WTC11 (cell line): Measurements from ENCODE around the gene FAM171A1. TPM values are rescaled to one million over a fixed set of nuclear protein-coding genes. Genes with fewer than 3 reads are reported as not detected.

Experiments used
- ATAC-seq: fragments of 200-7000 bp; cut with Tn5 transposase; 2 replicates; pipeline ENCODE4 v1.10.0; 2021; ENCODE audit warnings: mild to moderate bottlenecking, moderate library complexity
- CTCF ChIA-PET: fragments of 300-600 bp; sonication (Branson Sonifier 250); formaldehyde crosslinking; loops from one replicate; lab custom pipeline; 2021; ENCODE audit warnings: antibody characterized with exemption; lab: Charles Lee
- POLR2A ChIA-PET: fragments of 350-600 bp; sonication (Branson Sonifier 250); formaldehyde crosslinking; loops from one replicate; lab custom pipeline; 2021; ENCODE audit warnings: antibody characterized with exemption; lab: Charles Lee
- DNase-seq: peaks from one replicate; pipeline ENCODE4 v3.0.0; 2021; ENCODE audit warnings: low spot score
- H3K27ac Mint-ChIP-seq: 2 replicates; pipeline ENCODE4 v1.8.0; 2021; ENCODE audit warnings: mixed read lengths
- H3K27me3 Mint-ChIP-seq: 2 replicates; pipeline ENCODE4 v1.8.0; 2021; ENCODE audit warnings: low read depth, mild to moderate bottlenecking, moderate library complexity, mixed read lengths
- H3K36me3 Mint-ChIP-seq: 2 replicates; pipeline ENCODE4 v1.8.0; 2021; ENCODE audit warnings: mixed read lengths
- H3K4me1 Mint-ChIP-seq: 2 replicates; pipeline ENCODE4 v1.8.0; 2022; ENCODE audit warnings: mixed read lengths
- H3K4me3 Mint-ChIP-seq: 2 replicates; pipeline ENCODE4 v1.8.0; 2021; ENCODE audit warnings: mild to moderate bottlenecking, moderate library complexity, mixed read lengths
- H3K9me3 Mint-ChIP-seq: 2 replicates; pipeline ENCODE4 v1.8.0; 2021; ENCODE audit warnings: mixed read lengths
- GRHL2 ChIP-seq: fragments of 250-450 bp; sonication (Bioruptor Pico); IDR thresholded peaks from 2 replicates; pipeline ENCODE4 v1.8.0; 2022; ENCODE audit warnings: mild to moderate bottlenecking, moderate library complexity; ENCODE audit not compliant: insufficient replicate concordance, severe bottlenecking
- IRF2 ChIP-seq: sonication (generic); formaldehyde crosslinking; IDR thresholded peaks from 2 replicates; pipeline ENCODE4 v1.8.0; 2022; ENCODE audit warnings: low read depth, missing genetic modification reagents, borderline replicate concordance
- KAT7 ChIP-seq: sonication (generic); formaldehyde crosslinking; IDR thresholded peaks from 2 replicates; pipeline ENCODE4 v1.8.1; 2023; ENCODE audit warnings: missing genetic modification reagents, mild to moderate bottlenecking, borderline replicate concordance
- TEAD1 ChIP-seq: sonication (generic); formaldehyde crosslinking; IDR thresholded peaks from 2 replicates; pipeline ENCODE4 v1.8.0; 2022; ENCODE audit warnings: mild to moderate bottlenecking, missing genetic modification reagents
- TEAD4 ChIP-seq: sonication (generic); formaldehyde crosslinking; IDR thresholded peaks from 2 replicates; pipeline ENCODE4 v1.8.0; 2022; ENCODE audit warnings: mild to moderate bottlenecking, missing genetic modification reagents
- total RNA-seq: library from RNA; stranded (reverse); gene quantifications from 3 replicates; pipeline ENCODE4 v1.2.3, GENCODE V29; 2021
- TF ChIP-seq, protein P1 (sequence below): fragments of 250-450 bp; sonication (Bioruptor Pico); IDR thresholded peaks from 2 replicates; pipeline ENCODE4 v1.9.0; 2021; ENCODE audit warnings: mild to moderate bottlenecking, borderline replicate concordance
- TF ChIP-seq, protein P2 (sequence below): sonication (generic); formaldehyde crosslinking; IDR thresholded peaks from 2 replicates; pipeline ENCODE4 v1.8.0; 2023; ENCODE audit warnings: mild to moderate bottlenecking, missing genetic modification reagents
- TF ChIP-seq, protein P3 (sequence below): sonication (generic); formaldehyde crosslinking; IDR thresholded peaks from 2 replicates; pipeline ENCODE4 v1.8.0; 2022; ENCODE audit warnings: missing genetic modification reagents

The FAM171A1 gene
- total RNA-seq, 1 experiment from 2014 or later = 33.9 TPM

DNA sequence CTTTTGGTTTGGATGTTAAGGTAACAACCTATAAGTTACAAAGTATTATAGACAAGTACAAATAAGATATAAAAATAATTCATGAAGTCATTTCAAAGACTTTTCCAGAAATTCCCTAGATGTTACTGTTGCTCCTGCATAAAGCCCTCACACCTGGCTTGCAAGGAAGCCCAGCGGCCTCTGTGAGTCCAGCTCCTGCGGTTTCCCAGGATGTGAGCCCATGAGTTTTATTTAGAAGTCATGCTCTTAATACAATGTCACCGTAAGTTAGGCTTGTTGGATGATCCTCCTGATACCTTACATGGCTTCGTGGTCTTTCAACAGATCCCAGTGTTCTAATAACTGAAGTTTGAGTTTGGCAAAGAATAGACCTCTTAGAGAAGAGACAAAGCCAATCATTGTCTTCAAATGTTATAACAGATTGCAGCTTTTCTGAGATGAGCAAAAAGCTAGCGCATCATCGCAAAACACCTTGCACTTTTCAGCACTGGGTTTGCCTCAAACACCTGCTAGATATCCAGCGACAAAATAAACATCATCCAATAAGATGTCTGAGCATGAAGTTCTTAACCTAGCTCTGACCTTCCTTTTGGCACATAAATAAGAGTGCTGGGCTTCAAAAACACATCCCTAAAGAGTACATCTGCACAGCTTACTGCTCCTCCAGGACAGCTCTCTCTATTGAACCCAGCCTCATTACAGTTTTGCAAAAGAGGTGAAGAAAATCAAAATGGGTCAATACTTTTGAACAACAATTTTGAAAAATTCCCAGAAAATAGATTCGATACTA is 3.6 kb downstream of the FAM171A1 start:
- ATAC-seq = no peak
- Mint-ChIP-seq H3K36me3 (peaks cover 9% of the 10 kb centered on the region), H3K4me3 (no peak overlapping the region), H3K27me3 (peaks cover 15% of the 10 kb centered on the region), H3K9me3 (peaks cover 11% of the 10 kb centered on the region), H3K4me1 (peaks cover 26% of the 10 kb centered on the region)
- POLR2A ChIA-PET = no interaction called here
- TF ChIP-seq, protein P1, sequence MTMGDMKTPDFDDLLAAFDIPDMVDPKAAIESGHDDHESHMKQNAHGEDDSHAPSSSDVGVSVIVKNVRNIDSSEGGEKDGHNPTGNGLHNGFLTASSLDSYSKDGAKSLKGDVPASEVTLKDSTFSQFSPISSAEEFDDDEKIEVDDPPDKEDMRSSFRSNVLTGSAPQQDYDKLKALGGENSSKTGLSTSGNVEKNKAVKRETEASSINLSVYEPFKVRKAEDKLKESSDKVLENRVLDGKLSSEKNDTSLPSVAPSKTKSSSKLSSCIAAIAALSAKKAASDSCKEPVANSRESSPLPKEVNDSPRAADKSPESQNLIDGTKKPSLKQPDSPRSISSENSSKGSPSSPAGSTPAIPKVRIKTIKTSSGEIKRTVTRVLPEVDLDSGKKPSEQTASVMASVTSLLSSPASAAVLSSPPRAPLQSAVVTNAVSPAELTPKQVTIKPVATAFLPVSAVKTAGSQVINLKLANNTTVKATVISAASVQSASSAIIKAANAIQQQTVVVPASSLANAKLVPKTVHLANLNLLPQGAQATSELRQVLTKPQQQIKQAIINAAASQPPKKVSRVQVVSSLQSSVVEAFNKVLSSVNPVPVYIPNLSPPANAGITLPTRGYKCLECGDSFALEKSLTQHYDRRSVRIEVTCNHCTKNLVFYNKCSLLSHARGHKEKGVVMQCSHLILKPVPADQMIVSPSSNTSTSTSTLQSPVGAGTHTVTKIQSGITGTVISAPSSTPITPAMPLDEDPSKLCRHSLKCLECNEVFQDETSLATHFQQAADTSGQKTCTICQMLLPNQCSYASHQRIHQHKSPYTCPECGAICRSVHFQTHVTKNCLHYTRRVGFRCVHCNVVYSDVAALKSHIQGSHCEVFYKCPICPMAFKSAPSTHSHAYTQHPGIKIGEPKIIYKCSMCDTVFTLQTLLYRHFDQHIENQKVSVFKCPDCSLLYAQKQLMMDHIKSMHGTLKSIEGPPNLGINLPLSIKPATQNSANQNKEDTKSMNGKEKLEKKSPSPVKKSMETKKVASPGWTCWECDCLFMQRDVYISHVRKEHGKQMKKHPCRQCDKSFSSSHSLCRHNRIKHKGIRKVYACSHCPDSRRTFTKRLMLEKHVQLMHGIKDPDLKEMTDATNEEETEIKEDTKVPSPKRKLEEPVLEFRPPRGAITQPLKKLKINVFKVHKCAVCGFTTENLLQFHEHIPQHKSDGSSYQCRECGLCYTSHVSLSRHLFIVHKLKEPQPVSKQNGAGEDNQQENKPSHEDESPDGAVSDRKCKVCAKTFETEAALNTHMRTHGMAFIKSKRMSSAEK (CRISPR knock-in tag) = no peak
- TF ChIP-seq, all 79 proteins: peak for 0
- DNase-seq = no peak
- H3K27ac Mint-ChIP-seq = no peak overlapping the region
- CTCF ChIA-PET = interaction anchor here (1.2 to 1.4 kb wide), 2 partner anchors 11 to 115 kb away, joined by 3 read pairs; no protein-coding TSS in a partner anchor

DNA sequence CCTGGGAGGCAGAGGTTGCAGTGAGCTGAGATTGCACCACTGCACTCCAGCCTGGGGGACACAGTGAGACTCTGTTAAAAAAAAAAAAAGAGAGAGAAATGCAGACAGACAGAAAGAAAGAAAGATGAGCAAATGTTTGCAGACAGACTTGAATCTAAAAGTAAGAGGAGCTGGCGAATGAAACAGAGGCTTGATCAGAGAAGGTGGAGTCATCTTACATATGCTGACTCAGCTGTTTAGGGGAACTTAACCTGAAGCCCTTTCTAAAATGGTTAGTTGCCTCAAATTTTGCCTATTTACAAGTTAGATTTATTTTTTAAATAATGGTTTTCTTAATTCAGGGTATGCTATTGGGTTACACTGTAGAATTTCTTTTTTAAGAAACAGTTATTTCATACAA is 5.4 kb downstream of the FAM171A1 start:
- peaks cover 9% of the 10 kb centered on the region for H3K27me3 Mint-ChIP-seq
- H3K27ac Mint-ChIP-seq = no peak overlapping the region
- TF ChIP-seq TEAD4 (CRISPR knock-in tag) (no peak), KAT7 (CRISPR knock-in tag) (no peak)
- H3K4me1 Mint-ChIP-seq = peaks cover 26% of the 10 kb centered on the region
- no peak for ATAC-seq
- ChIA-PET CTCF (interaction anchor here (1.1 kb wide), 1 partner anchor 10 kb away, joined by 4 read pairs; no protein-coding TSS in a partner anchor), POLR2A (no interaction called here)
- no peak for DNase-seq
- no peak overlapping the region for H3K4me3 Mint-ChIP-seq
- peaks cover 11% of the 10 kb centered on the region for H3K9me3 Mint-ChIP-seq
- H3K36me3 Mint-ChIP-seq = peaks cover 9% of the 10 kb centered on the region

DNA sequence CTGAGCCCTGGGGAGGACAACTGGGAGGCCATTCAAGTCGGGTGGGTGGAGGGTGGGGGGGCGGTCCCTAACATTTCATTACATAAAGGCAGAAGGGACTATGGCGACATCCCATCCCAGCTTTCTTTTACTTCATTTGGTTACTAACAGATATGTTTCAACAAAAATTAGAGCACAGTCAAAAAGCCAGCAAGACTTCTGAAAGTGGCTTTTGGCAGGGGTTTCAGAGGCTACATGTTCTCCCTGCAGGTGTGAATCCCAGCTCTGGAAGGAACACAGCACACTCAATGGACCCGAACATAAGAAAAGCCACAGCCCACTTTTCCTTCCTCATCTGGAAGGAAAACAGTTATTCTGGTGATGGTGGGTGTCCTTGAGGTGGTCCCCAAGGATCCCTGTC is 7.1 kb downstream of the FAM171A1 start:
- peaks cover 25% of the 10 kb centered on the region for H3K4me1 Mint-ChIP-seq
- H3K4me3 Mint-ChIP-seq = no peak overlapping the region
- H3K27me3 Mint-ChIP-seq = no peaks in the 10 kb centered on the region
- ATAC-seq (no peak), DNase-seq (no peak)
- POLR2A ChIA-PET = no interaction called here
- H3K36me3 Mint-ChIP-seq = peaks cover 9% of the 10 kb centered on the region
- CTCF ChIA-PET = no interaction called here
- H3K9me3 Mint-ChIP-seq = peaks cover 14% of the 10 kb centered on the region
- no peak overlapping the region for H3K27ac Mint-ChIP-seq
- TF ChIP-seq, protein P2, sequence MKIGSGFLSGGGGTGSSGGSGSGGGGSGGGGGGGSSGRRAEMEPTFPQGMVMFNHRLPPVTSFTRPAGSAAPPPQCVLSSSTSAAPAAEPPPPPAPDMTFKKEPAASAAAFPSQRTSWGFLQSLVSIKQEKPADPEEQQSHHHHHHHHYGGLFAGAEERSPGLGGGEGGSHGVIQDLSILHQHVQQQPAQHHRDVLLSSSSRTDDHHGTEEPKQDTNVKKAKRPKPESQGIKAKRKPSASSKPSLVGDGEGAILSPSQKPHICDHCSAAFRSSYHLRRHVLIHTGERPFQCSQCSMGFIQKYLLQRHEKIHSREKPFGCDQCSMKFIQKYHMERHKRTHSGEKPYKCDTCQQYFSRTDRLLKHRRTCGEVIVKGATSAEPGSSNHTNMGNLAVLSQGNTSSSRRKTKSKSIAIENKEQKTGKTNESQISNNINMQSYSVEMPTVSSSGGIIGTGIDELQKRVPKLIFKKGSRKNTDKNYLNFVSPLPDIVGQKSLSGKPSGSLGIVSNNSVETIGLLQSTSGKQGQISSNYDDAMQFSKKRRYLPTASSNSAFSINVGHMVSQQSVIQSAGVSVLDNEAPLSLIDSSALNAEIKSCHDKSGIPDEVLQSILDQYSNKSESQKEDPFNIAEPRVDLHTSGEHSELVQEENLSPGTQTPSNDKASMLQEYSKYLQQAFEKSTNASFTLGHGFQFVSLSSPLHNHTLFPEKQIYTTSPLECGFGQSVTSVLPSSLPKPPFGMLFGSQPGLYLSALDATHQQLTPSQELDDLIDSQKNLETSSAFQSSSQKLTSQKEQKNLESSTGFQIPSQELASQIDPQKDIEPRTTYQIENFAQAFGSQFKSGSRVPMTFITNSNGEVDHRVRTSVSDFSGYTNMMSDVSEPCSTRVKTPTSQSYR (CRISPR knock-in tag) = no peak
- TF ChIP-seq GRHL2 (CRISPR knock-in tag) (no peak), IRF2 (no peak), TEAD1 (CRISPR knock-in tag) (no peak)
- TF ChIP-seq, protein P3, sequence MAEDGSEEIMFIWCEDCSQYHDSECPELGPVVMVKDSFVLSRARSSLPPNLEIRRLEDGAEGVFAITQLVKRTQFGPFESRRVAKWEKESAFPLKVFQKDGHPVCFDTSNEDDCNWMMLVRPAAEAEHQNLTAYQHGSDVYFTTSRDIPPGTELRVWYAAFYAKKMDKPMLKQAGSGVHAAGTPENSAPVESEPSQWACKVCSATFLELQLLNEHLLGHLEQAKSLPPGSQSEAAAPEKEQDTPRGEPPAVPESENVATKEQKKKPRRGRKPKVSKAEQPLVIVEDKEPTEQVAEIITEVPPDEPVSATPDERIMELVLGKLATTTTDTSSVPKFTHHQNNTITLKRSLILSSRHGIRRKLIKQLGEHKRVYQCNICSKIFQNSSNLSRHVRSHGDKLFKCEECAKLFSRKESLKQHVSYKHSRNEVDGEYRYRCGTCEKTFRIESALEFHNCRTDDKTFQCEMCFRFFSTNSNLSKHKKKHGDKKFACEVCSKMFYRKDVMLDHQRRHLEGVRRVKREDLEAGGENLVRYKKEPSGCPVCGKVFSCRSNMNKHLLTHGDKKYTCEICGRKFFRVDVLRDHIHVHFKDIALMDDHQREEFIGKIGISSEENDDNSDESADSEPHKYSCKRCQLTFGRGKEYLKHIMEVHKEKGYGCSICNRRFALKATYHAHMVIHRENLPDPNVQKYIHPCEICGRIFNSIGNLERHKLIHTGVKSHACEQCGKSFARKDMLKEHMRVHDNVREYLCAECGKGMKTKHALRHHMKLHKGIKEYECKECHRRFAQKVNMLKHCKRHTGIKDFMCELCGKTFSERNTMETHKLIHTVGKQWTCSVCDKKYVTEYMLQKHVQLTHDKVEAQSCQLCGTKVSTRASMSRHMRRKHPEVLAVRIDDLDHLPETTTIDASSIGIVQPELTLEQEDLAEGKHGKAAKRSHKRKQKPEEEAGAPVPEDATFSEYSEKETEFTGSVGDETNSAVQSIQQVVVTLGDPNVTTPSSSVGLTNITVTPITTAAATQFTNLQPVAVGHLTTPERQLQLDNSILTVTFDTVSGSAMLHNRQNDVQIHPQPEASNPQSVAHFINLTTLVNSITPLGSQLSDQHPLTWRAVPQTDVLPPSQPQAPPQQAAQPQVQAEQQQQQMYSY = no peak
